Fibroblast of skin of right biceps (primary cell): Measurements from ENCODE around the gene DTD1.

Experiments
- DNase-seq: peaks from one replicate; pipeline ENCODE4 v3.0.0-alpha.2; 2013

Gene DTD1

GRCh38 chr20:18666803-18667415, 79.1 kb downstream of the DTD1 start:
- no peak for DNase-seq

- DNase-seq, result peak; percentile 19
These were observed 81.6 kb downstream of the DTD1 start for GRCh38 chr20:18669241-18670019.

- DNase-seq, result no peak
These were observed 83.4 kb downstream of the DTD1 start for GRCh38 chr20:18671203-18671710.

GRCh38 chr20:18672834-18673233, 85.0 kb downstream of the DTD1 start:
- DNase-seq, result no peak

- no peak for DNase-seq
These were observed 88.5 kb downstream of the DTD1 start for GRCh38 chr20:18676396-18676795.

- no peak for DNase-seq
These were observed 89.3 kb downstream of the DTD1 start for GRCh38 chr20:18677126-18677525.

GRCh38 chr20:18678549-18679419, 90.9 kb downstream of the DTD1 start:
- no peak for DNase-seq

GRCh38 chr20:18683839-18684238, 96.0 kb downstream of the DTD1 start:
- DNase-seq, result no peak

GRCh38 chr20:18684775-18685174, 96.9 kb downstream of the DTD1 start:
- DNase-seq, result no peak

GRCh38 chr20:18685406-18685805, 97.6 kb downstream of the DTD1 start:
- DNase-seq, result no peak

GRCh38 chr20:18686696-18687095, 98.8 kb downstream of the DTD1 start:
- DNase-seq, result no peak

GRCh38 chr20:18688676-18689075, 100.8 kb downstream of the DTD1 start:
- no peak for DNase-seq

GRCh38 chr20:18689557-18689956, 101.7 kb downstream of the DTD1 start:
- DNase-seq, result no peak

- DNase-seq, result no peak
These were observed 104.6 kb downstream of the DTD1 start for GRCh38 chr20:18692447-18692846.

GRCh38 chr20:18694071-18694470, 106.2 kb downstream of the DTD1 start:
- DNase-seq, result no peak

GRCh38 chr20:18695175-18695574, 107.3 kb downstream of the DTD1 start:
- no peak for DNase-seq

GRCh38 chr20:18698735-18699380, 111.0 kb downstream of the DTD1 start:
- no peak for DNase-seq

GRCh38 chr20:18701969-18702368, 114.1 kb downstream of the DTD1 start:
- no peak for DNase-seq

GRCh38 chr20:18702736-18703135, 114.9 kb downstream of the DTD1 start:
- peak; percentile 8 for DNase-seq

GRCh38 chr20:18705490-18705889, 117.6 kb downstream of the DTD1 start:
- DNase-seq, result peak; percentile 93

GRCh38 chr20:18705910-18706309, 118.1 kb downstream of the DTD1 start:
- peak; percentile 35 for DNase-seq

GRCh38 chr20:18712131-18712530, 124.3 kb downstream of the DTD1 start:
- peak; percentile 11 for DNase-seq

- no peak for DNase-seq
These were observed 125.0 kb downstream of the DTD1 start for GRCh38 chr20:18712882-18713281.
